ENCODE measurements around the gene SOWAHA. TPM values are rescaled to one million over a fixed set of nuclear protein-coding genes. Genes with fewer than 3 reads are reported as not detected.

The SOWAHA gene
- total RNA-seq, 1 donor from 2014 or later, result 0.20 TPM

DNA sequence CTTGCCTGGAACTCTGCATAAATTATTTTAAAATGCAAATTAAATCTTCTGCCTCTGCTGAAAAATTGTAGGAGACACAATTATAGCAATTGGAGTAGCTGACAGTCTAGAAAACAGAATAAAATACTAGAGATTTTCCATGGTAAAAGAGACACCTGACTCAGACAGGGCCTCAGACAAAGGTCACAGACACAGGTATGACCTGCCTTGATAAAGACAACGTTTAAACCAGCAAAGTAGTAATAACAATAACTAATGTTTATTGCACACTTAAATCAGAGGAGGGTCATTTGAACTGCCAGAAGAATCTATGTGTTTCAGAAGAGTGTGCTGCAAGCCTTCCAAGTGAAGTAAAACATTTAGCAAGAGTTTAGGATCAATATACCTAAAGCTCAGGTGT lies 3.9 kb downstream of the SOWAHA start:
- no peak overlapping the region for H2AFZ ChIP-seq (ENCODE audit: low read depth, low read length)
- TF ChIP-seq EZH2 (IDR thresholded peaks at IDR 0.05; ENCODE audit: insufficient read depth, low read length), result no peak
- TF ChIP-seq, protein P1, sequence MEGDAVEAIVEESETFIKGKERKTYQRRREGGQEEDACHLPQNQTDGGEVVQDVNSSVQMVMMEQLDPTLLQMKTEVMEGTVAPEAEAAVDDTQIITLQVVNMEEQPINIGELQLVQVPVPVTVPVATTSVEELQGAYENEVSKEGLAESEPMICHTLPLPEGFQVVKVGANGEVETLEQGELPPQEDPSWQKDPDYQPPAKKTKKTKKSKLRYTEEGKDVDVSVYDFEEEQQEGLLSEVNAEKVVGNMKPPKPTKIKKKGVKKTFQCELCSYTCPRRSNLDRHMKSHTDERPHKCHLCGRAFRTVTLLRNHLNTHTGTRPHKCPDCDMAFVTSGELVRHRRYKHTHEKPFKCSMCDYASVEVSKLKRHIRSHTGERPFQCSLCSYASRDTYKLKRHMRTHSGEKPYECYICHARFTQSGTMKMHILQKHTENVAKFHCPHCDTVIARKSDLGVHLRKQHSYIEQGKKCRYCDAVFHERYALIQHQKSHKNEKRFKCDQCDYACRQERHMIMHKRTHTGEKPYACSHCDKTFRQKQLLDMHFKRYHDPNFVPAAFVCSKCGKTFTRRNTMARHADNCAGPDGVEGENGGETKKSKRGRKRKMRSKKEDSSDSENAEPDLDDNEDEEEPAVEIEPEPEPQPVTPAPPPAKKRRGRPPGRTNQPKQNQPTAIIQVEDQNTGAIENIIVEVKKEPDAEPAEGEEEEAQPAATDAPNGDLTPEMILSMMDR (IDR thresholded peaks at IDR 0.05; ENCODE audit: insufficient read depth, low read depth, low read length), result no peak
- no peak overlapping the region for H3K4me3 Mint-ChIP-seq (ENCODE audit: unreplicated experiment)

DNA sequence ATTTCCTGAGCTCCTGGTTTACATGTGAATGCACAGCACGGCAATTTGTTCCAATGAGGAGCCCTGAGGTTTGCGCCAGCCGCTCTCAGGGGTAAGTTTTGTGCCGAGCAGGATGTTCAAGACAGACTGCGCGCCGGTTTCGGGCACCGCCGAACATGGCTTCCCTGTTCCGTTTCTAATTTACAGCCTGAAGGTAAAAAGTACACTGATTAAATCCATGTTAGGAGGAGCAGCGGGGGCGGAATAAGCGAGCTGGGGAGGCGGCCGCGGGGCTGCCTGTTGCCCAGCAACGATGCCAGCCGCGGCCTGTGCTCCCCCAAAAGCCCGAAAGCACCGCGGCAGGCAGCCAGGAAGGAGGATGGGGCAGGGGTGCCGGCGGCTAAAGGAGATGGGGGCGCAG lies 6.4 kb downstream of the SOWAHA start:
- H3K27me3 Mint-ChIP-seq (ENCODE audit: low read depth, unreplicated experiment), result peaks cover 12% of the 10 kb centered on the region
- DNase-seq (ENCODE audit: low read depth), result no peak
- H3K4me3 Mint-ChIP-seq (ENCODE audit: unreplicated experiment), result no peak overlapping the region
- no peaks in the 10 kb centered on the region for H3K9me3 ChIP-seq (ENCODE audit: insufficient read depth, low read depth, low read length)
- H3K4me1 Mint-ChIP-seq (ENCODE audit: low read depth, unreplicated experiment), result peaks cover 8% of the 10 kb centered on the region
- no peaks in the 10 kb centered on the region for H4K20me1 ChIP-seq (ENCODE audit: insufficient read depth, low read length)
- H3K27ac Mint-ChIP-seq (ENCODE audit: unreplicated experiment), result peak overlapping the region; percentile 34
- peak overlapping the region; percentile 21 for H3K4me3 ChIP-seq (ENCODE audit: insufficient read depth, low read depth, low read length)
- H3K4me1 ChIP-seq (ENCODE audit: insufficient read depth, low read length), result peaks cover 7% of the 10 kb centered on the region
- no peak for FAIRE-seq
- H3K36me3 ChIP-seq (ENCODE audit: insufficient read depth, low read length), result no peaks in the 10 kb centered on the region
- H3K36me3 Mint-ChIP-seq (ENCODE audit: low read depth, unreplicated experiment), result peaks cover 3% of the 10 kb centered on the region
- TF ChIP-seq, protein P1 (IDR thresholded peaks at IDR 0.05; ENCODE audit: insufficient read depth, low read depth, low read length), result no peak
- no peak for TF ChIP-seq EZH2 (IDR thresholded peaks at IDR 0.05; ENCODE audit: insufficient read depth, low read length)
- H3K27me3 ChIP-seq (ENCODE audit: insufficient read depth, low read length), result no peaks in the 10 kb centered on the region
- H3K9ac ChIP-seq (ENCODE audit: low read length), result no peak overlapping the region
- H3K9me3 Mint-ChIP-seq (ENCODE audit: unreplicated experiment), result no peaks in the 10 kb centered on the region
- no peak overlapping the region for H3K27ac ChIP-seq (ENCODE audit: low read depth, low read length)
- H2AFZ ChIP-seq (ENCODE audit: low read depth, low read length), result peak overlapping the region; percentile 74
- H3K79me2 ChIP-seq (ENCODE audit: insufficient read depth, low read length), result no peaks in the 10 kb centered on the region
- H3K4me2 ChIP-seq (ENCODE audit: low read length), result peak overlapping the region; percentile 74

More for the DNA sequence above, 3.9 kb downstream of the SOWAHA start:
- H3K9ac ChIP-seq (ENCODE audit: low read length), result no peak overlapping the region
- H3K4me1 ChIP-seq (ENCODE audit: insufficient read depth, low read length), result peaks cover 10% of the 10 kb centered on the region
- peaks cover 6% of the 10 kb centered on the region for H3K4me1 Mint-ChIP-seq (ENCODE audit: low read depth, unreplicated experiment)
- DNase-seq (ENCODE audit: low read depth) (no peak), FAIRE-seq (no peak)
- H3K36me3 Mint-ChIP-seq (ENCODE audit: low read depth, unreplicated experiment), result no peaks in the 10 kb centered on the region
- H3K9me3 ChIP-seq (ENCODE audit: insufficient read depth, low read depth, low read length), result no peaks in the 10 kb centered on the region
- no peaks in the 10 kb centered on the region for H4K20me1 ChIP-seq (ENCODE audit: insufficient read depth, low read length)
- H3K4me3 ChIP-seq (ENCODE audit: insufficient read depth, low read depth, low read length), result no peak overlapping the region
- no peak overlapping the region for H3K27ac Mint-ChIP-seq (ENCODE audit: unreplicated experiment)
- no peaks in the 10 kb centered on the region for H3K79me2 ChIP-seq (ENCODE audit: insufficient read depth, low read length)
- H3K9me3 Mint-ChIP-seq (ENCODE audit: unreplicated experiment), result no peaks in the 10 kb centered on the region
- H3K27ac ChIP-seq (ENCODE audit: low read depth, low read length), result no peak overlapping the region
- peaks cover 14% of the 10 kb centered on the region for H3K27me3 ChIP-seq (ENCODE audit: insufficient read depth, low read length)
- H3K4me2 ChIP-seq (ENCODE audit: low read length), result no peak overlapping the region
- no peaks in the 10 kb centered on the region for H3K36me3 ChIP-seq (ENCODE audit: insufficient read depth, low read length)
- H3K27me3 Mint-ChIP-seq (ENCODE audit: low read depth, unreplicated experiment), result peaks cover 23% of the 10 kb centered on the region

DNA sequence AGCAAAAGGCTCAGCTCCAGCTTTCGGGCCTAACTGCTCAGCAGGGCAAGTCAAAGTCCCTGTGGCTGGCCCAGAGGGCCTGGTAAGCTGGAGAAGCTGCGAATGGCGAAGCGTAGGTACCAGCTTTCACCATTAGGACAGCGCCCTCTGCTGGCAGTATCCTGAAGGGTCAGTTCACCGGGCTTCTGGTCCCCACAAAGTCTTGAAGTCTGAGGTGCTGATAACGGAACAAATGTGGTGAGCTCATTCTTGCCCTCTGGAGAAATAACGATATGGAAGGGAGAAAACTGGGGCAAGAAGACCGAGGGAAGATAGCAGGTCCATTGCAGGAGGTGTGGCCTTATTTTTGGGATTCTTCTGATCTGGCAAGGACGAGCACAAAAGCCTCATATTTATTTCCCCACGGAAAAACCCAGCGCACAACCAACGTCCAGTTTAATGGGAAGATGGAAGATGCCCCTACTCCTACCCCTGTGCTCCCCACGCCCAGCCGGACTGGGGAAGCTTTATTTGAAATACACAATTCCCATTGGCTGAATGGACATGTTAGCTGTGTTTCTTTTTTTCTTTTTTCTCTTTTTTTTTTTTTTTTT lies 7.2 kb downstream of the SOWAHA start:
- Mint-ChIP-seq H3K4me1 (ENCODE audit: low read depth, unreplicated experiment) (peaks cover 5% of the 10 kb centered on the region), H3K27me3 (ENCODE audit: low read depth, unreplicated experiment) (peaks cover 9% of the 10 kb centered on the region), H3K9me3 (ENCODE audit: unreplicated experiment) (no peaks in the 10 kb centered on the region), H3K27ac (ENCODE audit: unreplicated experiment) (no peak overlapping the region), H3K4me3 (ENCODE audit: unreplicated experiment) (no peak overlapping the region), H3K36me3 (ENCODE audit: low read depth, unreplicated experiment) (peaks cover 6% of the 10 kb centered on the region)
- peak; percentile 77 for DNase-seq (ENCODE audit: low read depth)
- FAIRE-seq, result peak; percentile 49
- no peaks in the 10 kb centered on the region for H3K36me3 ChIP-seq (ENCODE audit: insufficient read depth, low read length)
- H3K4me3 ChIP-seq (ENCODE audit: insufficient read depth, low read depth, low read length), result no peak overlapping the region
- H4K20me1 ChIP-seq (ENCODE audit: insufficient read depth, low read length), result no peaks in the 10 kb centered on the region
- no peak overlapping the region for H3K9ac ChIP-seq (ENCODE audit: low read length)
- TF ChIP-seq, protein P1 (IDR thresholded peaks at IDR 0.05; ENCODE audit: insufficient read depth, low read depth, low read length), result peak; percentile 87
- TF ChIP-seq EZH2 (IDR thresholded peaks at IDR 0.05; ENCODE audit: insufficient read depth, low read length), result no peak
- no peaks in the 10 kb centered on the region for H3K9me3 ChIP-seq (ENCODE audit: insufficient read depth, low read depth, low read length)
- H2AFZ ChIP-seq (ENCODE audit: low read depth, low read length), result peak overlapping the region; percentile 74
- no peaks in the 10 kb centered on the region for H3K27me3 ChIP-seq (ENCODE audit: insufficient read depth, low read length)
- H3K79me2 ChIP-seq (ENCODE audit: insufficient read depth, low read length), result no peaks in the 10 kb centered on the region
- peaks cover 7% of the 10 kb centered on the region for H3K4me1 ChIP-seq (ENCODE audit: insufficient read depth, low read length)
- peak overlapping the region; percentile 74 for H3K4me2 ChIP-seq (ENCODE audit: low read length)
- H3K27ac ChIP-seq (ENCODE audit: low read depth, low read length), result no peak overlapping the region

All from astrocyte (in vitro differentiated cells and primary cell).